H1 (cell line): Measurements from ENCODE around the gene KIF21A. TPM values are rescaled to one million over a fixed set of nuclear protein-coding genes. Genes with fewer than 3 reads are reported as not detected.
A peak's percentile ranks its signal among the peaks of the same experiment; 100 is the strongest.

Experiments
- CTCF ChIA-PET: fragments of 300-600 bp; sonication (Branson Sonifier 250); formaldehyde crosslinking; loops from one replicate; lab custom pipeline; 2021; ENCODE audit not compliant: partially characterized antibody; lab: Charles Lee
- POLR2A ChIA-PET: fragments of 300-600 bp; sonication (Branson Sonifier 250); formaldehyde crosslinking; loops from one replicate; lab custom pipeline; 2021; ENCODE audit warnings: inconsistent platforms; ENCODE audit not compliant: partially characterized antibody; lab: Charles Lee
- DNase-seq, 2 experiments: peaks; one replicate each; pipeline versions ENCODE4 v3.0.0 to v3.0.0-alpha.2; 2010 to 2022; ENCODE audit warnings: low spot score in 2 of 2, low read depth in 1 of 2, mixed read lengths in 1 of 2
- FAIRE-seq: peaks from 2 replicates; lab custom pipeline; 2011; peaks lifted over from hg19 to GRCh38; lab: Jason Lieb, UNC
- H2AFZ ChIP-seq: 2 replicates; pipeline ENCODE4 v1.8.1; 2012; ENCODE audit warnings: low read length, inconsistent platforms
- H2AK5ac ChIP-seq: 2 replicates; pipeline ENCODE4 v1.6.1; 2013; ENCODE audit warnings: low read depth, low read length
- H2BK120ac ChIP-seq: replicated peaks from 2 replicates; pipeline ENCODE3; 2013; ENCODE audit warnings: low read depth, low read length, inconsistent platforms
- H2BK12ac ChIP-seq: 2 replicates; pipeline ENCODE4 v1.6.1; 2013; ENCODE audit warnings: low read depth, low read length
- H2BK15ac ChIP-seq: 2 replicates; pipeline ENCODE4 v1.6.1; 2013; ENCODE audit warnings: low read length
- H2BK20ac ChIP-seq: 2 replicates; pipeline ENCODE4 v1.6.1; 2013; ENCODE audit warnings: low read length
- H2BK5ac ChIP-seq: 2 replicates; pipeline ENCODE4 v1.6.1; 2013; ENCODE audit warnings: low read depth, low read length
- H3K14ac ChIP-seq: 2 replicates; pipeline ENCODE4 v1.6.1; 2013; ENCODE audit warnings: inconsistent platforms; ENCODE audit not compliant: insufficient read length
- H3K18ac ChIP-seq: 2 replicates; pipeline ENCODE4 v1.6.1; 2013; ENCODE audit warnings: low read length; ENCODE audit errors: extremely low read depth
- H3K23ac ChIP-seq: 2 replicates; pipeline ENCODE4 v1.6.1; 2013; ENCODE audit warnings: inconsistent platforms; ENCODE audit not compliant: insufficient read length
- H3K23me2 ChIP-seq: 2 replicates; pipeline ENCODE4 v1.6.1; 2013; ENCODE audit warnings: low read depth, low read length
- H3K27ac ChIP-seq: 2 replicates; pipeline ENCODE4 v1.6.1; 2011; ENCODE audit warnings: low read depth, low read length, inconsistent platforms
- H3K27me3 ChIP-seq, 4 experiments: replicated peaks in 1 of 4; 1 replicate in 1 of 4; 2 replicates in 3 of 4; pipeline versions ENCODE4 v1.6.1 to v1.8.1; 2011 to 2013; ENCODE audit warnings: low read length in 3 of 4, mild to moderate bottlenecking in 3 of 4, inconsistent platforms in 2 of 4, mixed read lengths in 2 of 4, moderate library complexity in 1 of 4; ENCODE audit not compliant: control insufficient read depth in 3 of 4, insufficient read depth in 3 of 4; ENCODE audit errors: extremely low read depth in 1 of 4
- H3K36me3 ChIP-seq, 4 experiments: 2 replicates each; pipeline versions ENCODE4 v1.6.1 to v1.8.1; 2011 to 2013; ENCODE audit warnings: mild to moderate bottlenecking in 4 of 4, low read length in 3 of 4, moderate library complexity in 2 of 4, control low read depth in 1 of 4, inconsistent platforms in 1 of 4; ENCODE audit not compliant: insufficient read depth in 4 of 4, control insufficient read depth in 2 of 4
- H3K4ac ChIP-seq: replicated peaks from 2 replicates; pipeline ENCODE3; 2013; ENCODE audit warnings: low read length, low read depth, mixed read lengths, inconsistent platforms; ENCODE audit not compliant: insufficient read length
- H3K4me1 ChIP-seq, 4 experiments: replicated peaks in 1 of 4; 1 replicate in 1 of 4; 2 replicates in 3 of 4; pipeline versions ENCODE4 v1.6.1 to v1.8.1; 2011 to 2013; ENCODE audit warnings: low read length in 3 of 4, inconsistent platforms in 2 of 4, mixed read lengths in 1 of 4; ENCODE audit not compliant: insufficient read depth in 4 of 4, control insufficient read depth in 3 of 4
- H3K4me2 ChIP-seq, 2 experiments: 2 replicates each; pipeline versions ENCODE4 v1.6.1 to v1.8.1; 2011 to 2013; ENCODE audit warnings: low read depth in 2 of 2, low read length in 2 of 2, control low read depth in 1 of 2, inconsistent platforms in 1 of 2, mild to moderate bottlenecking in 1 of 2; ENCODE audit not compliant: insufficient read depth in 1 of 2
- H3K4me3 ChIP-seq, 4 experiments: fragments of 200-600, 300-600 bp in 1 of 4; sonication (generic), shearing (Covaris generic), sonication (Bioruptor Twin) in 1 of 4; 2 replicates each; pipeline versions ENCODE4 v1.5.1 to v1.8.1; 2011 to 2016; ENCODE audit warnings: low read length in 4 of 4, low read depth in 3 of 4, control low read depth in 2 of 4, inconsistent platforms in 2 of 4, mild to moderate bottlenecking in 2 of 4, mixed read lengths in 1 of 4, moderate library complexity in 1 of 4; ENCODE audit not compliant: insufficient read depth in 2 of 4; ENCODE audit errors: extremely low read depth in 1 of 4
- H3K56ac ChIP-seq: replicated peaks from 2 replicates; pipeline ENCODE3; 2013; ENCODE audit warnings: low read depth, mild to moderate bottlenecking, mixed read lengths, low read length, inconsistent platforms; ENCODE audit not compliant: insufficient read length
- H3K79me1 ChIP-seq: 2 replicates; pipeline ENCODE4 v1.6.1; 2013; ENCODE audit warnings: low read depth, low read length, control low read depth
- H3K79me2 ChIP-seq, 2 experiments: 2 replicates each; pipeline versions ENCODE4 v1.6.1 to v1.8.1; 2012 to 2013; ENCODE audit warnings: low read length in 2 of 2, mild to moderate bottlenecking in 2 of 2, inconsistent platforms in 1 of 2; ENCODE audit not compliant: insufficient read depth in 2 of 2, control insufficient read depth in 1 of 2
- H3K9ac ChIP-seq, 4 experiments: replicated peaks in 1 of 4; 1 replicate in 1 of 4; 2 replicates in 3 of 4; pipeline versions ENCODE4 v1.6.1 to v1.8.1; 2011 to 2013; ENCODE audit warnings: low read depth in 3 of 4, low read length in 3 of 4, control low read depth in 2 of 4, mild to moderate bottlenecking in 2 of 4, moderate library complexity in 2 of 4, inconsistent platforms in 1 of 4; ENCODE audit errors: extremely low read depth in 1 of 4
- H3K9me3 ChIP-seq, 2 experiments: 2 replicates each; pipeline versions ENCODE4 v1.6.1 to v1.8.1; 2012 to 2013; ENCODE audit warnings: mild to moderate bottlenecking in 2 of 2, moderate library complexity in 2 of 2, control low read depth in 1 of 2, inconsistent platforms in 1 of 2, low read depth in 1 of 2, low read length in 1 of 2, mixed read lengths in 1 of 2; ENCODE audit not compliant: insufficient read depth in 2 of 2
- H4K20me1 ChIP-seq, 2 experiments: replicated peaks in 1 of 2; 2 replicates each; pipeline versions ENCODE3 to v1.8.1; 2011 to 2013; ENCODE audit warnings: inconsistent platforms in 2 of 2, low read length in 2 of 2, mild to moderate bottlenecking in 1 of 2; ENCODE audit not compliant: insufficient read depth in 2 of 2, control insufficient read depth in 1 of 2
- H4K5ac ChIP-seq: 2 replicates; pipeline ENCODE4 v1.6.1; 2013; ENCODE audit warnings: low read length, low read depth, mixed read lengths, inconsistent platforms; ENCODE audit not compliant: insufficient read length
- H4K8ac ChIP-seq: 2 replicates; pipeline ENCODE4 v1.8.0; 2013; ENCODE audit warnings: mild to moderate bottlenecking, moderate library complexity, low read length, inconsistent platforms; ENCODE audit not compliant: insufficient read depth; ENCODE audit errors: extremely low read depth
- H4K91ac ChIP-seq: replicated peaks from 2 replicates; pipeline ENCODE3; 2013; ENCODE audit warnings: low read length, mixed read lengths, inconsistent platforms; ENCODE audit not compliant: insufficient read length
- EP300 ChIP-seq, 2 experiments: IDR thresholded peaks; 1 replicate in 1 of 2; 2 replicates in 1 of 2; pipeline ENCODE4 v1.6.1; 2011 to 2012; ENCODE audit warnings: low read depth in 2 of 2, low read length in 2 of 2, mild to moderate bottlenecking in 2 of 2, borderline replicate concordance in 1 of 2, inconsistent platforms in 1 of 2, moderate library complexity in 1 of 2
- NANOG ChIP-seq: IDR thresholded peaks from 2 replicates; pipeline ENCODE4 v1.6.1; 2011; ENCODE audit warnings: low read length, low read depth, mild to moderate bottlenecking, inconsistent platforms; ENCODE audit not compliant: insufficient read depth, poor library complexity, severe bottlenecking
- POU5F1 ChIP-seq: IDR thresholded peaks from 2 replicates; pipeline ENCODE4 v1.6.1; 2011; ENCODE audit warnings: low read depth, mild to moderate bottlenecking, low read length, moderate library complexity
- RXRA ChIP-seq: IDR thresholded peaks from 2 replicates; pipeline ENCODE4 v1.6.1; 2011; ENCODE audit warnings: low read depth, mild to moderate bottlenecking, low read length, moderate library complexity; ENCODE audit not compliant: insufficient read depth
- SP1 ChIP-seq: IDR thresholded peaks from 2 replicates; pipeline ENCODE4 v1.6.1; 2011; ENCODE audit warnings: low read depth, low read length
- TAF1 ChIP-seq: IDR thresholded peaks from 2 replicates; pipeline ENCODE4 v1.6.1; 2011; ENCODE audit warnings: mild to moderate bottlenecking, low read depth, low read length
- TCF12 ChIP-seq: IDR thresholded peaks from 2 replicates; pipeline ENCODE4 v1.6.1; 2011; ENCODE audit warnings: low read depth, mild to moderate bottlenecking, low read length
- ZNF274 ChIP-seq: IDR thresholded peaks from 2 replicates; pipeline ENCODE4 v1.7.0; 2012; ENCODE audit warnings: low read length, borderline replicate concordance; ENCODE audit errors: extremely low read depth
- WGBS, 2 experiments: shearing (Covaris generic) in 1 of 2; methylation state at CpG; one replicate each; pipeline versions ENCODE4 v1.1.6 to v1.1.7; 2013 to 2015; ENCODE audit warnings: low lambda C conversion rate in 2 of 2, mixed read lengths in 2 of 2, inconsistent platforms in 1 of 2, low coverage in 1 of 2, missing lambda C conversion rate in 1 of 2; ENCODE audit not compliant: insufficient replicate concordance in 2 of 2, insufficient coverage in 1 of 2, insufficient read length in 1 of 2; ENCODE audit errors: extremely low coverage in 1 of 2, missing lambda C conversion rate in 1 of 2; 5-methylcytosine and 5-hydroxymethylcytosine counted together
- polyA plus RNA-seq, 7 experiments: library from polyadenylated mRNA; depleted of rRNA in 3 of 7; stranded (reverse) in 5 of 7; unstranded in 2 of 7; fragments of >200 nt in 5 of 7; fragments of 200-250 nt in 2 of 7; gene quantifications; 1 replicate in 5 of 7; 2 replicates in 1 of 7; 4 replicates in 1 of 7; pipeline versions ENCODE4 v1.2.1 to v1.2.3, GENCODE V29; 2011 to 2013; ENCODE audit warnings: missing spikeins in 2 of 7, mixed read lengths in 2 of 7
- total RNA-seq: library from RNA; stranded (reverse); fragmentation: NEBNext Ultra II Directional; extraction: Animal tissue kit (Norgen Biotek cat#: 25700); gene quantifications from 2 replicates; pipeline ENCODE4 v1.2.1, GENCODE V29; 2021

The KIF21A gene
- total and polyA plus RNA-seq, 2 of the 8 experiments (the other 6 are each of a cell fraction or from before 2014, with no cell fraction given): 10.0 to 26.0 TPM

DNA sequence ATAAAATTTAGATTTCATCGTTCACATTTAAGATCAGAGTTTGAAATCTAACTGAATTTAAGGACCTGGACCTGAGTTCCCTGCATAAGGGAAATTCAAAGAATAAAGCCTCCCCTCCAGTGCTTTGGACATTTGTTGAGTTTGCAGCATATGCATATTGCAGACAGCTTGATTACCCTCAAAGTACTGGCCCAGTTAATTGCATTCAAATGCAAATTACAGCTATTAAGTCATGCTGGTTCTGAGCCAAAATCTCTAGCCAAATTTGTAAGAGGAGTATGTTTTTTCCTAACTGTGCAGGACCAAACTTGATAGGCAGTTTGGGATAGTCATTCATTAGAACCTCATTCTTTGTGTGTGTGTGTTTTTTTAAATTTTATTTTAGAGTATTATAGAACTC lies 9.1 kb upstream of the KIF21A start:
- no peak overlapping the region for H2BK20ac ChIP-seq
- POLR2A ChIA-PET: interaction anchor here (0.7 to 1.1 kb wide), 2 partner anchors 9 to 23 kb away, joined by 3 to 8 read pairs; partner anchors contain the start of gene KIF21A
- H2BK120ac ChIP-seq: no peak overlapping the region
- no peak overlapping the region for H2AFZ ChIP-seq
- no peak overlapping the region for H4K91ac ChIP-seq
- H3K56ac ChIP-seq: no peak overlapping the region
- no peak overlapping the region for H3K9ac ChIP-seq
- no peaks in the 10 kb centered on the region for H3K36me3 ChIP-seq
- no peaks in the 10 kb centered on the region; a peak in 1 of 7 replicates for H3K27me3 ChIP-seq
- WGBS, 2 experiments: 3% methylated on average over 1 of the region's 1 CpG; no CpG with 5 or more reads in 1 of the 2 experiments
- no peak overlapping the region for H2AK5ac ChIP-seq
- H3K9me3 ChIP-seq: no peaks in the 10 kb centered on the region
- H3K27ac ChIP-seq: no peak overlapping the region
- CTCF ChIA-PET: interaction anchor here (1.0 kb wide), 1 partner anchor 118 kb away, joined by 3 read pairs; no protein-coding TSS in a partner anchor
- no peak overlapping the region for H2BK15ac ChIP-seq
- H3K4me1 ChIP-seq: peaks cover 0 to 4% (median 1%) of the 10 kb centered on the region in 4 experiments; a peak in 3 of 7 replicates
- H2BK12ac ChIP-seq: no peak overlapping the region
- no peaks in the 10 kb centered on the region for H4K20me1 ChIP-seq
- H4K5ac ChIP-seq: no peak overlapping the region
- H3K4ac ChIP-seq: no peak overlapping the region
- H3K14ac ChIP-seq: no peak overlapping the region
- H3K4me3 ChIP-seq: peak overlapping the region in 1 of 4 experiments; percentile 37; a peak in 1 of 8 replicates
- no peaks in the 10 kb centered on the region for H3K79me1 ChIP-seq
- no peak overlapping the region for H3K18ac ChIP-seq
- no peak overlapping the region for H3K23ac ChIP-seq
- H4K8ac ChIP-seq: no peak overlapping the region
- peak overlapping the region; percentile 37 to 50; a peak in 2 of 4 replicates for H3K4me2 ChIP-seq
- FAIRE-seq (peak; percentile 92), DNase-seq (peak in 1 of 2 experiments; percentile 31)
- no peaks in the 10 kb centered on the region for H3K23me2 ChIP-seq
- H3K79me2 ChIP-seq: no peaks in the 10 kb centered on the region
- H2BK5ac ChIP-seq: no peak overlapping the region
- TF ChIP-seq TAF1: no peak
- no peak for TF ChIP-seq RXRA
- 0 out of 2 replicates have a peak, but pooled peaks have one; percentile 45 for TF ChIP-seq TCF12
- TF ChIP-seq POU5F1: peak; percentile 97
- TF ChIP-seq NANOG: peak; percentile 98
- TF ChIP-seq SP1: peak; percentile 79
- no peak for TF ChIP-seq ZNF274
- no peak for TF ChIP-seq EP300 (IDR thresholded peaks at IDR 0.05; ENCODE audit: borderline replicate concordance in 1 of 2, low read depth in 2 of 2, low read length in 2 of 2)
